GM21825 (cell line): ENCODE data around the gene SLC35F3.

Source experiments
- ATAC-seq: cut with Tn5 transposase; IDR thresholded peaks from one replicate; pipeline ENCODE4 v1.9.1; 2021; ENCODE audit warnings: mild to moderate bottlenecking, moderate library complexity; ENCODE audit not compliant: unreplicated experiment

The SLC35F3 gene

GRCh38 chr1:234216116-234216703 is 311.7 kb downstream of the SLC35F3 start:
- ATAC-seq, result peak; percentile 37

GRCh38 chr1:234217316-234217840 is 312.9 kb downstream of the SLC35F3 start:
- ATAC-seq, result no peak

- ATAC-seq, result no peak
Measured at GRCh38 chr1:234218078-234218477, 313.6 kb downstream of the SLC35F3 start.

DNA sequence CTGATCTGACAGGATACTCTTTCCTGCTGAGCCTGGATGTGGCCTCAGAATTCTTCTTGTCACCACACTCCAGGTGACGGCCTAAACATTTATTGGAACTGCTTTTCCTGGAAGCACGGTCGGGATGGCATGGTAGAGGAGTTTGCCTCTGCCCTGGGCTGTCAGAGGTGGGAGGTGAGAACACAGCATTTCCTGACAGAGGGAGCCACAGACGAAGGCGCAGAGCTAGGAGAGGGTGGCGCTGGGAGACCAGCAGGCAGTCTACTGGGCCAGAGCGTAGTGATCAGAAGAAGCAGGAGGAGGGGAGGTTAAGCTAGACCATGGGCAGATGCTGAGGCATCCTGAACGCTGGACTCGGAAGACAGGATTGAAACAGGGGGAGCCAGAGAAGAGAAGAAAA is 315.2 kb downstream of the SLC35F3 start:
- ATAC-seq, result no peak

DNA sequence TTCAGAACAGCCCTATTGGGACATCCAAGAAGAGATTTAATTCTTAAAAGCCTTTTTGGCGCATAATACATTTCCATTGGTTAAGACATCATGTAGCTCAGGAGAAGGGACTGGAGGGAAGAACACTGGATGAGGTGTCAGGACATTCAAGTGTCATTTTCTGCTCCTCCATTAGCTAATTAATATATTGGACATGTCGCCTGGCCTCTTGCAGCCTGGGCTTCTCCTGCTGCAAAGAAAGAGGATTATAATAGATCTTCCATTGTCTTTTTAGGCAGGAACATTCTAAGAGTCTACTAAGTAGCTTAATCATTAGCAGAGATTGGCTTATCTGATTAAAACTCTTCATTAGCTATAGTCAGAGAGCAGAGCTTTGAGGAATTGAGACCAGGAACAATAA is 317.1 kb downstream of the SLC35F3 start:
- no peak for ATAC-seq

DNA sequence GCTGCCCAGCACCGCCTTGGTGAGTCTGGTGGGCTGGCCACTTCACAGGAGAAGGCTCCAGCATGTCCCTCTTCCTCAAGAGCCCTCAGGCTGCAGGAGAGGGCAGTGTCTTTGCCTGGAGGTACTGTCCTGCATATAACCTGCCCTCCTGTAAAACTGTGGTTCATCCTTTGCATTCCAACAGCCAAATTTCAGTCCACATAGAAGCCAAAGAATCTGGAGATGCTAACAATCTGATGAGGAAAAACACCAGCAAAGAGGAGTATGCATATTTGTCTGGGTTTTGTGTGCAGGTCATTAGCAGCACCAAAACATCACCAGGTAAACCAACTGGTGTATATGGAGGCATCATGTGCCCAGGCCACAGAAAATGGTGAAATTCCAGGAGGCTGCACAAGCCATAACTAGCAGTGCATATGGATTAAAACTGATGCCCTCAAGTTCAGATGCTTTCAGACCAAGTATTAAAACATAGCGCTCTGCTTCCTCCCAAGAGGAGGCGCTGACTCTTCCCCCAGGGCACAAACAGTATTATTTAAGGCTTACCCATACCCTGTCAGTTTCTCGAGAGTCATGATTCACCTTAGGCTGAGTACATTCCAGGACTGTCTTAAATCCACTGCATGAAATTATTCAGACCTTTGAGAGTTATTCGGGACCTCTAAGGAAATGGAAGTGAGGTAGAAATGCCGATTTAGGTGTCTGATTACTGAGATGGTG is 318.2 kb downstream of the SLC35F3 start:
- no peak for ATAC-seq

DNA sequence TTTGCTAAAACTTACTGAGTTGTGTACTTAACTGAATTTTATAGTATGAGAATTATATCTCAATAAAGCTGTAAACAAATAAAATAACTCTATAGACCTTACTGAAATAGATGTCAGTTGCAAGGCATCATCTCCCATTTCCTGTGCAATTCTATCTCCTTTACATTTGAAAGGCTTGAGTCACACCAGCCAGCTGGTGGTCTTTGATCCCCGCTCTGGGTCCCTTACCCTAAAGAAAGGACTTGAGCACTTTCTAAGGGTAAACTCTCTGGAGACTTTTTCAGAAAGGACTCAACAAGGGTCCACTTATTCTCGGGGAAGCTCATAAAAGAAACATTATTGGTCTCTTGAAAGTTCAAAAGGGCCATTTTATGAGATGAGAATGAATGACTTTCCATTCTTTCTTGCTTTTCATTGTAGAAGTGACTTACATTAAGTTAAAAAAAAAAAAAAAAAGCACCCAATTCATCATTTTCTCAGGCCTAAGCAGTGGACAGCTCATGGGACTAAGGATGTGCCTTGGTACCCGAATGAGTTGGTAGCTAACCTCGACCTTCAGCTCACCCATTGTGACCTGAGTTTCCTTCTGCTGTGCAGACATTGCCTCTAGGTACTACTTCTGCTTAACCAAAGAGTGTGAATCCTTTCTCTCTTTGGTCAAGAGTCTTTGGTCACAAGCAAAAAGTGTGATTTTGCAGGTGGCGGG is 321.8 kb downstream of the SLC35F3 start:
- ATAC-seq, result no peak

GRCh38 chr1:234226819-234227165 is 322.3 kb downstream of the SLC35F3 start:
- no peak for ATAC-seq

GRCh38 chr1:234229581-234230387 is 325.3 kb downstream of the SLC35F3 start:
- no peak for ATAC-seq

DNA sequence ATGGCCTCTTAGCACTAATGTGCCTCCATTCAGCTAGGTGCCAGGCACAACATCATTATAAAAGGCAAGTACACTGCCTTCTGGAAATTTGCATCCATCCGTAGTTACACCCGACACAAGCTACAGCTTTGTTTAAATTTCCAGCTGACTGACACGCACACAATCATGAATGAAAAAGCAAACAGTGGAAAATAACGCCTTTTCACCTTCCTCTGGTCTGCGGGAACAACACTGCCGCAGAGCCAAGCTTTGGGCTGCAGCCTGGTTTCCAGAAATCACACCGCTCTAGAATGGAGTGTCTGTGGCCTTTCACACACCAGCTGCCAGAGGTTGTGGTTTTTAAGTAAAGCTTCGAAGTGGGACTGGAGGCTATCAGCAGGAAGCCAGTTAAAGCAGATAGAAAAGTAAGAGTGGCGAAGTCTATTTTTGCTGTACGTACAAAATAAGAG is 326.0 kb downstream of the SLC35F3 start:
- peak; percentile 83 for ATAC-seq

GRCh38 chr1:234231061-234231892 is 326.8 kb downstream of the SLC35F3 start:
- ATAC-seq, result no peak

GRCh38 chr1:234231893-234232276 is 327.4 kb downstream of the SLC35F3 start:
- ATAC-seq, result no peak

- no peak for ATAC-seq
Measured at GRCh38 chr1:234234199-234234598, 329.7 kb downstream of the SLC35F3 start.

DNA sequence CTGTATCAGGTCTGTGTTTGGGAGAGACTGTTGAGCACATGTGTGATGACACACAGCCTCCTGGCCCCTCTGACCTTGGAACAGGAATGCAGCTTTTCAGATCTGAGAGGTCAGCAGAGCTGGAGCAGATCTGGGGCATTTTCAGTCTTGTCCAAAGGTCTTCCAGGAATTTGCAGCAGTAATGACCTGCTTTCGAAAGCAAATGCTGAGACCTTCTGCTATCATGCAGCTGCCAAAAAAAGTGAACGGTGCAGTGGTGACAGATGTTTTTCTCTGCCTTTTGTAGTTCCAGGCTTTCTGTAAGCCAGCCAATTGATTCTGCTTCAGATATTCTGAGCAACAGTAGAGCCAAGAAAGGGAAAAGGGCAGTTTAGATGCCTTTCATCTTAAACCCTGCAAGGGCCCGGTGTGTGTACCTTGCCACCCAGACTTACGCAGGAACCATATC is 331.0 kb downstream of the SLC35F3 start:
- ATAC-seq, result no peak

- no peak for ATAC-seq
Measured at GRCh38 chr1:234237393-234237792, 332.9 kb downstream of the SLC35F3 start.

- no peak for ATAC-seq
Measured at GRCh38 chr1:234238060-234238459, 333.6 kb downstream of the SLC35F3 start.

- ATAC-seq, result no peak
Measured at GRCh38 chr1:234239515-234239914, 335.0 kb downstream of the SLC35F3 start.

- no peak for ATAC-seq
Measured at GRCh38 chr1:234239936-234240335, 335.5 kb downstream of the SLC35F3 start.

GRCh38 chr1:234240680-234241079 is 336.2 kb downstream of the SLC35F3 start:
- ATAC-seq, result no peak

DNA sequence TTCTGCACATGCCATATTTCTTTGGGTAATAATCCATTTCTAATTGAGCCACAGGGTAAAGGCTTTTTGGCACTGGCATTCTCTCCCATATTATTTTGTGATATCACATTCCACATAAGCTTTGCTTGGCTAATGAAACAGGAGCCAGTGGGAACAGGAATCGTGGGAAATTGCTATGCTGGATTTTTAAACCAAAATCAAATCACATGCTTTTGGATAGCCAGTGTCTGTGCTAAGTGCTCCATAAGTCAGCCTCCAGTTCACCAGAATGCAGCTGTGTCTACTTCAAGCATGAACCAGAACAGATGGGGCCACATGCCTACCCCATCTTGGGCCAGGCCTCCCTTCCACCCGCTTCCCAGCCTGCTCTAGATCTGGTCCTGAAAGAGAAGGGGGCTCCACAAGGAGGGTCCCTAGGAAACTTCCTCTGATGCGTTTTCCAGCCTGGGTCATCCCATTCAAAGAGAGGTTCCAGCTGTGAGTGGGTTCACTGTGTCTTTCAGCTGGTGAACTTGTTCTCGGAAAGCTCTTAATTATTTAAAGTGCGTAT is 337.5 kb downstream of the SLC35F3 start:
- ATAC-seq, result no peak
